ENCODE measurements around the gene IL19.
"Not testable (repeated sequence)": the region's sequence is repeated elsewhere in the genome, so short reads cannot be mapped to it uniquely, and the experiment has no call there.

IL19 gene

GRCh38 chr1:206850401-206850800 is 79.8 kb downstream of the IL19 start:
- Histone ChIP-seq H3K4me2 (ENCODE audit: low read length) (no peak overlapping the region), H4K20me1 (ENCODE audit: insufficient read depth, low read length) (no peaks in the 10 kb centered on the region), H3K9ac (ENCODE audit: low read length) (no peak overlapping the region), H3K36me3 (ENCODE audit: insufficient read depth, low read length) (no peaks in the 10 kb centered on the region), H3K9me2 (ENCODE audit: low read depth, low read length) (no peaks in the 10 kb centered on the region), H3K4me1 (ENCODE audit: insufficient read depth, low read length, severe bottlenecking) (no peaks in the 10 kb centered on the region), H3F3A (ENCODE audit: insufficient read depth, low read length) (no peaks in the 10 kb centered on the region), H3K79me2 (ENCODE audit: insufficient read depth, low read length) (no peaks in the 10 kb centered on the region), H3K4me3 (ENCODE audit: low read depth, low read length, poor library complexity, severe bottlenecking) (no peak overlapping the region), H3K27me3 (ENCODE audit: insufficient read depth, low read length) (no peaks in the 10 kb centered on the region; the same call in 1 of the 2 replicates), H2AFZ (ENCODE audit: low read length) (no peak overlapping the region), H3K27ac (ENCODE audit: low read depth, low read length, poor library complexity, severe bottlenecking) (no peak overlapping the region), H3K9me3 (ENCODE audit: low read length) (no peaks in the 10 kb centered on the region)
- TF ChIP-seq EZH2 (IDR thresholded peaks at IDR 0.05; ENCODE audit: borderline replicate concordance, low read length) (no peak), CTCF (IDR thresholded peaks at IDR 0.05; ENCODE audit: low read length) (no peak)

- Histone ChIP-seq H3K36me3 (ENCODE audit: insufficient read depth, low read length) (no peaks in the 10 kb centered on the region), H3K27me3 (ENCODE audit: insufficient read depth, low read length) (no peaks in the 10 kb centered on the region; the same call in 1 of the 2 replicates), H3K4me1 (ENCODE audit: insufficient read depth, low read length, severe bottlenecking) (no peaks in the 10 kb centered on the region), H2AFZ (ENCODE audit: low read length) (no peak overlapping the region), H3K79me2 (ENCODE audit: insufficient read depth, low read length) (no peaks in the 10 kb centered on the region), H3K9me2 (ENCODE audit: low read depth, low read length) (no peaks in the 10 kb centered on the region), H3K4me2 (ENCODE audit: low read length) (no peak overlapping the region), H3K9ac (ENCODE audit: low read length) (no peak overlapping the region), H3K9me3 (ENCODE audit: low read length) (no peaks in the 10 kb centered on the region), H3F3A (ENCODE audit: insufficient read depth, low read length) (no peaks in the 10 kb centered on the region), H4K20me1 (ENCODE audit: insufficient read depth, low read length) (no peaks in the 10 kb centered on the region), H3K4me3 (ENCODE audit: low read depth, low read length, poor library complexity, severe bottlenecking) (no peak overlapping the region), H3K27ac (ENCODE audit: low read depth, low read length, poor library complexity, severe bottlenecking) (no peak overlapping the region)
- no peak for TF ChIP-seq EZH2 (IDR thresholded peaks at IDR 0.05; ENCODE audit: borderline replicate concordance, low read length)
- TF ChIP-seq CTCF (IDR thresholded peaks at IDR 0.05; ENCODE audit: low read length), result no peak
These were observed 80.9 kb downstream of the IL19 start for GRCh38 chr1:206851341-206852010.

- not testable (repeated sequence) for H3K9me2 ChIP-seq (ENCODE audit: low read depth, low read length); H3K4me2 ChIP-seq (ENCODE audit: low read length); H4K20me1 ChIP-seq (ENCODE audit: insufficient read depth, low read length); H3K27me3 ChIP-seq (ENCODE audit: insufficient read depth, low read length); H3K36me3 ChIP-seq (ENCODE audit: insufficient read depth, low read length); H3K9ac ChIP-seq (ENCODE audit: low read length); H3K9me3 ChIP-seq (ENCODE audit: low read length); H3K27ac ChIP-seq (ENCODE audit: low read depth, low read length, poor library complexity, severe bottlenecking); H3K4me3 ChIP-seq (ENCODE audit: low read depth, low read length, poor library complexity, severe bottlenecking); H3F3A ChIP-seq (ENCODE audit: insufficient read depth, low read length); H3K79me2 ChIP-seq (ENCODE audit: insufficient read depth, low read length); H3K4me1 ChIP-seq (ENCODE audit: insufficient read depth, low read length, severe bottlenecking); H2AFZ ChIP-seq (ENCODE audit: low read length)
These were observed 82.1 kb downstream of the IL19 start for GRCh38 chr1:206852662-206853061.

GRCh38 chr1:206853696-206854095 is 83.1 kb downstream of the IL19 start:
- H3K36me3 ChIP-seq (ENCODE audit: insufficient read depth, low read length); H2AFZ ChIP-seq (ENCODE audit: low read length); H3K9ac ChIP-seq (ENCODE audit: low read length); H3F3A ChIP-seq (ENCODE audit: insufficient read depth, low read length); H3K4me3 ChIP-seq (ENCODE audit: low read depth, low read length, poor library complexity, severe bottlenecking); H4K20me1 ChIP-seq (ENCODE audit: insufficient read depth, low read length); H3K9me2 ChIP-seq (ENCODE audit: low read depth, low read length); H3K4me1 ChIP-seq (ENCODE audit: insufficient read depth, low read length, severe bottlenecking); H3K27me3 ChIP-seq (ENCODE audit: insufficient read depth, low read length); H3K79me2 ChIP-seq (ENCODE audit: insufficient read depth, low read length); H3K4me2 ChIP-seq (ENCODE audit: low read length); H3K27ac ChIP-seq (ENCODE audit: low read depth, low read length, poor library complexity, severe bottlenecking); H3K9me3 ChIP-seq (ENCODE audit: low read length): not testable (repeated sequence)
